ENCODE measurements around the gene MUC15.

Gene MUC15

DNA sequence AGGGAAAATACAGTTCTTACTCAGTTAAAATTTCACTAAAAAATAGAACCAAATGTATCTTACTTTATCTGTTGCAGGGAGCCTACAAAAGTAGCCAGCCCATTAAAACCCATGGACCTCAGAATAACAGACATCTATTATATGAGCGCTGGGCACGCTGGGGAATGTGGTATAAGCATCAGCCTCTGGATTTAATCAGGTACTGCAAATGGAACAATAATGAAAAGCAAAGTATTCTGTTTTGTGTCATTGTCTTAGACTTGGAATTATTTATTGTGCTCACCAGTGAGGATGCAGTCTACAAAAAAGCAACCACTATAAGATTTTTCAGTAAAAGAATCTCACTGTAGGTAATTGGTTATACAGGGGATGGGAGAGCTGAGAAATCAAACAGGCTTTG lies 30.2 kb downstream of the MUC15 start:
- Histone ChIP-seq H3K9ac (ENCODE audit: low read depth, low read length, poor library complexity, severe bottlenecking) (no peak overlapping the region), H2AFZ (ENCODE audit: low read length) (no peak overlapping the region), H3F3A (ENCODE audit: low read depth) (no peaks in the 10 kb centered on the region), H3K27me3 (ENCODE audit: insufficient read depth, low read length, poor library complexity, severe bottlenecking) (no peaks in the 10 kb centered on the region), H3K9me2 (replicated peaks; ENCODE audit: low read depth, low read length) (no peaks in the 10 kb centered on the region), H3K4me3 (ENCODE audit: low read length, poor library complexity, severe bottlenecking) (no peak overlapping the region), H3K4me2 (ENCODE audit: low read depth, low read length, poor library complexity, severe bottlenecking) (no peak overlapping the region), H3K79me2 (ENCODE audit: insufficient read depth, low read length) (no peaks in the 10 kb centered on the region), H4K20me1 (ENCODE audit: insufficient read depth, low read length, poor library complexity, severe bottlenecking) (no peaks in the 10 kb centered on the region), H3K9me3 (ENCODE audit: insufficient read depth, low read depth, low read length) (no peaks in the 10 kb centered on the region), H3K36me3 (ENCODE audit: insufficient read depth, low read length) (no peaks in the 10 kb centered on the region), H3K4me1 (ENCODE audit: insufficient read depth, low read length, poor library complexity, severe bottlenecking) (no peaks in the 10 kb centered on the region)
- TF ChIP-seq, protein P1, sequence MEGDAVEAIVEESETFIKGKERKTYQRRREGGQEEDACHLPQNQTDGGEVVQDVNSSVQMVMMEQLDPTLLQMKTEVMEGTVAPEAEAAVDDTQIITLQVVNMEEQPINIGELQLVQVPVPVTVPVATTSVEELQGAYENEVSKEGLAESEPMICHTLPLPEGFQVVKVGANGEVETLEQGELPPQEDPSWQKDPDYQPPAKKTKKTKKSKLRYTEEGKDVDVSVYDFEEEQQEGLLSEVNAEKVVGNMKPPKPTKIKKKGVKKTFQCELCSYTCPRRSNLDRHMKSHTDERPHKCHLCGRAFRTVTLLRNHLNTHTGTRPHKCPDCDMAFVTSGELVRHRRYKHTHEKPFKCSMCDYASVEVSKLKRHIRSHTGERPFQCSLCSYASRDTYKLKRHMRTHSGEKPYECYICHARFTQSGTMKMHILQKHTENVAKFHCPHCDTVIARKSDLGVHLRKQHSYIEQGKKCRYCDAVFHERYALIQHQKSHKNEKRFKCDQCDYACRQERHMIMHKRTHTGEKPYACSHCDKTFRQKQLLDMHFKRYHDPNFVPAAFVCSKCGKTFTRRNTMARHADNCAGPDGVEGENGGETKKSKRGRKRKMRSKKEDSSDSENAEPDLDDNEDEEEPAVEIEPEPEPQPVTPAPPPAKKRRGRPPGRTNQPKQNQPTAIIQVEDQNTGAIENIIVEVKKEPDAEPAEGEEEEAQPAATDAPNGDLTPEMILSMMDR (conservative IDR thresholded peaks at IDR 0.05; ENCODE audit: low read length) = no peak
- TF ChIP-seq EZH2phosphoT487 (IDR thresholded peaks at IDR 0.05; ENCODE audit: borderline replicate concordance) = no peak

DNA sequence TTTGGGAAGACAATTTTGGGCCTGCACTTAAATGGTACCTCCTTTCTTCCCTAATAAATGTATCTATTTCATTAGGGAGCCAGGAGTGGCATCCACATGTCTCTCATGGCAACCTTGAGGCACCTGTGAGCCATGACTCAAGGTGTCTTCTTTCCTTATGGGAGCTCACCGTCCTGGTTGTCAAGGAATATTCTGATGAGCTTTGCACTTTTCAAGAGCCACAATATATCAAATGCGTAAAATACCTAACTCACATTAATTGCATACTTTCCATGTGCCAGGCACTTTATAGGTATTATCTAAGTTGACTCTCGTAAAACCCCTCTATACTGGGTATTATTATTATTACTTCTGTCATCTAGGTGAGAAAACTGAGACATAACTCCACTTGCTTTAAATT lies 32.5 kb downstream of the MUC15 start:
- no peaks in the 10 kb centered on the region for H3K4me1 ChIP-seq (ENCODE audit: insufficient read depth, low read length, poor library complexity, severe bottlenecking)
- H2AFZ ChIP-seq (ENCODE audit: low read length) = no peak overlapping the region
- no peak overlapping the region for H3K4me3 ChIP-seq (ENCODE audit: low read length, poor library complexity, severe bottlenecking)
- H3K27me3 ChIP-seq (ENCODE audit: insufficient read depth, low read length, poor library complexity, severe bottlenecking) = no peaks in the 10 kb centered on the region
- H3K36me3 ChIP-seq (ENCODE audit: insufficient read depth, low read length) = no peaks in the 10 kb centered on the region
- H3K9me2 ChIP-seq (replicated peaks; ENCODE audit: low read depth, low read length) = no peaks in the 10 kb centered on the region
- H3K79me2 ChIP-seq (ENCODE audit: insufficient read depth, low read length) = no peaks in the 10 kb centered on the region
- H3K9me3 ChIP-seq (ENCODE audit: insufficient read depth, low read depth, low read length) = no peaks in the 10 kb centered on the region
- H3F3A ChIP-seq (ENCODE audit: low read depth) = no peaks in the 10 kb centered on the region
- no peak overlapping the region for H3K4me2 ChIP-seq (ENCODE audit: low read depth, low read length, poor library complexity, severe bottlenecking)
- no peak overlapping the region for H3K9ac ChIP-seq (ENCODE audit: low read depth, low read length, poor library complexity, severe bottlenecking)
- TF ChIP-seq, protein P1 (conservative IDR thresholded peaks at IDR 0.05; ENCODE audit: low read length) = no peak
- no peak for TF ChIP-seq EZH2phosphoT487 (IDR thresholded peaks at IDR 0.05; ENCODE audit: borderline replicate concordance)
- H4K20me1 ChIP-seq (ENCODE audit: insufficient read depth, low read length, poor library complexity, severe bottlenecking) = no peaks in the 10 kb centered on the region

DNA sequence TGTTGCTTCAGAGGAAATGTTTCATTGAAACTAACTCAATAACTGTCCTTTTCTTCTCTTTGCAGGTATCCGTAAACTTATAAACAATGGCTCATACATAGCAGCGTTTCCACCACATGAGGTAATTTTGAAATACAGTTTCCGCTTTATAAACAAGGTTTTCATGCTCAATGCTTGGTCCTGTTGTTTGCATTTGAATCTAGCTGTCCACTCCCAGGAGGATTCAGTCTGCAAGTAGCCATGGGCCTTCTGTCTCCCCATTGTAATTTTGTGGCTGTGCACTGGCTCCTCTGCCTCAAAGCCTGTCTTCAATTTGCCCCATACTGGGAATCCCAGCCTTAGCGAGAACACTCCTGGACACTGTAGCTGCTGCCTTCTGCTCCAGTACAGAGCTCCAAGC lies 34.7 kb downstream of the MUC15 start:
- H3F3A ChIP-seq (ENCODE audit: low read depth) = no peaks in the 10 kb centered on the region
- no peaks in the 10 kb centered on the region for H3K9me3 ChIP-seq (ENCODE audit: insufficient read depth, low read depth, low read length)
- no peak overlapping the region for H3K4me2 ChIP-seq (ENCODE audit: low read depth, low read length, poor library complexity, severe bottlenecking)
- no peaks in the 10 kb centered on the region for H3K4me1 ChIP-seq (ENCODE audit: insufficient read depth, low read length, poor library complexity, severe bottlenecking)
- H4K20me1 ChIP-seq (ENCODE audit: insufficient read depth, low read length, poor library complexity, severe bottlenecking) = no peaks in the 10 kb centered on the region
- TF ChIP-seq, protein P1 (conservative IDR thresholded peaks at IDR 0.05; ENCODE audit: low read length) = no peak
- TF ChIP-seq EZH2phosphoT487 (IDR thresholded peaks at IDR 0.05; ENCODE audit: borderline replicate concordance) = no peak
- H3K27me3 ChIP-seq (ENCODE audit: insufficient read depth, low read length, poor library complexity, severe bottlenecking) = no peaks in the 10 kb centered on the region
- no peaks in the 10 kb centered on the region for H3K9me2 ChIP-seq (replicated peaks; ENCODE audit: low read depth, low read length)
- no peak overlapping the region for H2AFZ ChIP-seq (ENCODE audit: low read length)
- H3K79me2 ChIP-seq (ENCODE audit: insufficient read depth, low read length) = no peaks in the 10 kb centered on the region
- H3K36me3 ChIP-seq (ENCODE audit: insufficient read depth, low read length) = no peaks in the 10 kb centered on the region
- no peak overlapping the region for H3K9ac ChIP-seq (ENCODE audit: low read depth, low read length, poor library complexity, severe bottlenecking)
- H3K4me3 ChIP-seq (ENCODE audit: low read length, poor library complexity, severe bottlenecking) = no peak overlapping the region

Measured in Loucy (cell line).